ENCODE data around the gene PIP5KL1.

The PIP5KL1 gene

GRCh38 chr9:127945942-127946341, 15.4 kb upstream of the PIP5KL1 start:
- no peaks in the 10 kb centered on the region for H3K27me3 ChIP-seq (ENCODE audit: insufficient read depth, low read length)
- H3K27ac ChIP-seq (ENCODE audit: low read depth, low read length, poor library complexity, severe bottlenecking): no peak overlapping the region
- no peaks in the 10 kb centered on the region for H3K9me2 ChIP-seq (ENCODE audit: low read depth, low read length)
- no peak for TF ChIP-seq EZH2 (IDR thresholded peaks at IDR 0.05; ENCODE audit: borderline replicate concordance, low read length)
- no peak for TF ChIP-seq CTCF (IDR thresholded peaks at IDR 0.05; ENCODE audit: low read length)
- H3K9me3 ChIP-seq (ENCODE audit: low read length): no peaks in the 10 kb centered on the region
- H4K20me1 ChIP-seq (ENCODE audit: insufficient read depth, low read length): no peaks in the 10 kb centered on the region
- H3K9ac ChIP-seq (ENCODE audit: low read length): no peak overlapping the region
- no peaks in the 10 kb centered on the region for H3K79me2 ChIP-seq (ENCODE audit: insufficient read depth, low read length)
- H3K4me3 ChIP-seq (ENCODE audit: low read depth, low read length, poor library complexity, severe bottlenecking): no peak overlapping the region
- H3K36me3 ChIP-seq (ENCODE audit: insufficient read depth, low read length): peaks cover 79% of the 10 kb centered on the region
- H3F3A ChIP-seq (ENCODE audit: insufficient read depth, low read length): no peaks in the 10 kb centered on the region
- H3K4me1 ChIP-seq (ENCODE audit: insufficient read depth, low read length, severe bottlenecking): peaks cover 6% of the 10 kb centered on the region
- no peak overlapping the region for H3K4me2 ChIP-seq (ENCODE audit: low read length)
- H2AFZ ChIP-seq (ENCODE audit: low read length): no peak overlapping the region

GRCh38 chr9:127945338-127945737, 14.8 kb upstream of the PIP5KL1 start:
- no peaks in the 10 kb centered on the region for H3K9me3 ChIP-seq (ENCODE audit: low read length)
- H3K4me1 ChIP-seq (ENCODE audit: insufficient read depth, low read length, severe bottlenecking): peaks cover 5% of the 10 kb centered on the region

GRCh38 chr9:127944586-127945218, 14.1 kb upstream of the PIP5KL1 start:
- Histone ChIP-seq H3F3A (ENCODE audit: insufficient read depth, low read length) (no peaks in the 10 kb centered on the region), H3K9me2 (ENCODE audit: low read depth, low read length) (no peaks in the 10 kb centered on the region), H3K9me3 (ENCODE audit: low read length) (no peaks in the 10 kb centered on the region), H3K79me2 (ENCODE audit: insufficient read depth, low read length) (no peaks in the 10 kb centered on the region), H3K27ac (ENCODE audit: low read depth, low read length, poor library complexity, severe bottlenecking) (no peak overlapping the region), H3K9ac (ENCODE audit: low read length) (no peak overlapping the region), H3K4me2 (ENCODE audit: low read length) (no peak overlapping the region), H3K4me3 (ENCODE audit: low read depth, low read length, poor library complexity, severe bottlenecking) (no peak overlapping the region), H2AFZ (ENCODE audit: low read length) (no peak overlapping the region), H3K27me3 (ENCODE audit: insufficient read depth, low read length) (no peaks in the 10 kb centered on the region), H3K4me1 (ENCODE audit: insufficient read depth, low read length, severe bottlenecking) (no peaks in the 10 kb centered on the region), H4K20me1 (ENCODE audit: insufficient read depth, low read length) (no peaks in the 10 kb centered on the region), H3K36me3 (ENCODE audit: insufficient read depth, low read length) (peaks cover 80% of the 10 kb centered on the region)
- TF ChIP-seq CTCF (IDR thresholded peaks at IDR 0.05; ENCODE audit: low read length) (no peak), EZH2 (IDR thresholded peaks at IDR 0.05; ENCODE audit: borderline replicate concordance, low read length) (no peak)

More at GRCh38 chr9:127945338-127945737, 14.8 kb upstream of the PIP5KL1 start:
- no peaks in the 10 kb centered on the region for H3F3A ChIP-seq (ENCODE audit: insufficient read depth, low read length)
- no peak overlapping the region for H3K9ac ChIP-seq (ENCODE audit: low read length)
- H3K4me3 ChIP-seq (ENCODE audit: low read depth, low read length, poor library complexity, severe bottlenecking): no peak overlapping the region
- H3K27me3 ChIP-seq (ENCODE audit: insufficient read depth, low read length): no peaks in the 10 kb centered on the region
- no peak for TF ChIP-seq EZH2 (IDR thresholded peaks at IDR 0.05; ENCODE audit: borderline replicate concordance, low read length)
- TF ChIP-seq CTCF (IDR thresholded peaks at IDR 0.05; ENCODE audit: low read length): no peak
- H2AFZ ChIP-seq (ENCODE audit: low read length): no peak overlapping the region
- no peak overlapping the region for H3K4me2 ChIP-seq (ENCODE audit: low read length)
- H3K27ac ChIP-seq (ENCODE audit: low read depth, low read length, poor library complexity, severe bottlenecking): no peak overlapping the region
- H3K79me2 ChIP-seq (ENCODE audit: insufficient read depth, low read length): no peaks in the 10 kb centered on the region
- no peaks in the 10 kb centered on the region for H4K20me1 ChIP-seq (ENCODE audit: insufficient read depth, low read length)
- peaks cover 79% of the 10 kb centered on the region for H3K36me3 ChIP-seq (ENCODE audit: insufficient read depth, low read length)
- H3K9me2 ChIP-seq (ENCODE audit: low read depth, low read length): no peaks in the 10 kb centered on the region
